ENCODE measurements around the gene PTPRU.

Gene PTPRU

DNA sequence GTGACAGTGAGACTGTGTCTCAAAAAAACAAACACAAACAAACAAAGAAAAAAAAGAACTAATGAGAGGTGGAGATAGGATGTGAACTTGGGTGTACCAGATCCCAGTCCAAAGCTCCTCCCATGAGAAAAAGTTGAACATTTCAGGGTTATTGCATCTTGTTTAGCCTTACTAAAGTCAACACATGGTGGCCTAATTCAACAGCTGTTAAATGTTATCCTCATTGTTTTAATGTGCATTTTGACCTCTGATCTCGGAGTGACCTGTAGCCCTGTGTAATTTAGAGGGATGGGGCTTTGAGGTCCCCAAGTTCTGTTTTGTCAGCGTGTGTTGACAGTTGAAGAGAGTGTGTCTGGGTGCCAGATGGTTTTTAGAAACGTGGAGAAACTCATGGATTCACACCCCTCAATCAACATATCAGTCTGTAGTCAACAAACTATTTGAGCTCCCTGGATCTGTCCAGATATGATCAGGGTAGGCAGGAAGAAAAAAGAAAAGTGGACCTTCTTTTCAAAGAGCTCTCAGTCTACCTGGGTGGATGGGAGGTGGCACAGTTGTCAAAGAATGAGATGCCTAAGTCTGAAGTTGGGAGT lies 34.7 kb downstream of the PTPRU start:
- no peak for DNase-seq

DNA sequence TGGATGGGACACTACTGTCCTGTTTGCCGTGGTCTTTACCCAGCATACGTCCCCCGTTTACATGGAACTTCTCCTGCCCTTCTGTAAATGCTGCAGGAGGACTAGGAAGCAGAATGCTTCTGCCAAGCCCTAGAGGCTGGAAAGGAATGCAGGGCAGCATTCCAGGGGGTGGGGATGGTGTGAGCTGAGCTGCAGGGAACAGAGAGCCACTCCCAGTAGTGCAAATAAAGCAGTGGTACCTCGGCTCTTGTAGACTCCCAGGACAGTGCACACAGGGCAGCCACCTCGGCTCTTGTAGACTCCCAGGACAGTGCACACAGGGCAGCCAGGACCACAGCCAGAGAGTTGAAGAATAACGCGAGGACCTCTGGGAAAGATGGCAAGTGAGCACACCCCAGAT lies 35.4 kb downstream of the PTPRU start:
- no peak for DNase-seq

DNA sequence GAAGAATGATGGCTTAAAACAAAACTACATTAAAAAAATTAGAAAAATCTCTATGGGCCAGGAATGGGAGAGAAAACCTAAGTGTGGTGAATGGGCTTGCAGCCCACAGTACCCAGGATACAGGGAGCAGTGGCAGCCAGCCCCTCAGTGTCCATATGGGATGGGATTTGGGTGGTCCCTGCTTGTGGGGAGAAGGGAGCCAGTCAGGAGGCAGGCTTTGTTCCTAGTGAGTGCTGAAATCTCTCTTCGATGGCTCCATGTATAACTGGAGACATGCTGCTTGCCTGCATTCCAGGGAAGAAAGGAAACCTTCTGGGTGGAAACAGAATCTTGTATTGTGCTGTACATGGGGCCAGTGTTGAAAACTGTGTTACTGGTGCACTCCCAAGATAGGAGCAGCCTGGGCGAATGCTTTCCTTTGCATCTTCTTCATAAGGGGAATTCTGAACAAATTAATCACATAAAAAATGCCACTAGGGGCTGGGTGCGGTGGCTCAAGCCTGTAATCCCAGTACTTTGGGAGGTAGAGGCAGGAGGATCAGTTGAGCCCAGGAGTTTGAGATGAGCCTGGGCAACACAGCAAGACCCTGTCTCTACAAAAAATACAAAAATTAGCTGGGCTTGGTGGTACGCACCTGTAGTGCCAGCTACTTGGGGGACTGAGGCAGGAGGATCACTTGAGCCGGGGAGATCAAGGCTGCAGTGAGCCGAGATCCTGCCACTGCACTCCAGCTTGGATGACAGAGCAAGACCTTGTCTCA lies 36.0 kb downstream of the PTPRU start:
- no peak for DNase-seq

DNA sequence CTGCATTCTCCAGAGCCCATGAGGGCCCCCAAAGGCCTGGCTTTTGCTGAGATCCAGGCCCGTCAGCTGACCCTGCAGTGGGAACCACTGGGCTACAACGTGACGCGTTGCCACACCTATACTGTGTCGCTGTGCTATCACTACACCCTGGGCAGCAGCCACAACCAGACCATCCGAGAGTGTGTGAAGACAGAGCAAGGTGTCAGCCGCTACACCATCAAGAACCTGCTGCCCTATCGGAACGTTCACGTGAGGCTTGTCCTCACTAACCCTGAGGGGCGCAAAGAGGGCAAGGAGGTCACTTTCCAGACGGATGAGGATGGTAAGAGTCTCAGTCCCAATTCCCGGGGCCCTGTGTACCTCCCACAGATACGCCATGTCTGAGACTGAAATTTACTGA lies 39.1 kb downstream of the PTPRU start:
- no peak for DNase-seq

DNA sequence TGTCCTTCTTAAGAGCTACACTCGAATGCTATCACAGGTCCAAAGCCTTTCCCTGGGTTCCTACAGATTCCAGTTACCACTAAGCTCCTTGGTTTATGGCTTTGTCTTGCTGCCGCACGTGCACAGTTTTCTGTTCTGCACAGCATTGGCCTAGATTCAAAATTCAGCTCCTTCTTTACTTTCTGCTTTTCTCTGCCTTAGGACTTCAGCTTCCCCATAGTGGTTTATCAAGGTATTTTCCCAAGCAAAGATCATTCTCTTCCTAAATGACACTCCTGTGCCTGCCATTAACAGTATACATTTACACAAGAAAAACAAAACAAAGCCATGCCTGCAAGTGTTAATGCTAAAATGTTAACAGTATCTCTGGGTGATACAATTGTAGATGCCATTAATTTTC lies 41.8 kb downstream of the PTPRU start:
- DNase-seq: no peak

DNA sequence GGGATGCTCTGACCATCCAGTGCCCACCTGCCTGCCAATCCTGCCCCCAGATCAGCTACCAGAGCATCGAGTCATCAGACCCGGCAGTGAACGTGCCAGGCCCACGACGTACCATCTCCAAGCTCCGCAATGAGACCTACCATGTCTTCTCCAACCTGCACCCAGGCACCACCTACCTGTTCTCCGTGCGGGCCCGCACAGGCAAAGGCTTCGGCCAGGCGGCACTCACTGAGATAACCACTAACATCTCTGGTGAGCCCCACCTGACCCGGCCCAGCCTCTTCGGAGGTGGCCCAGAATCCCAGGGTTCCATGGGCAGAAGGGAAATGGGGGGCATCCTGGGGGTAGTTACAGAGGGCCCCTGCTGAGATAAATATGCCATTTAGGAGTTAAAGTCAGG lies 43.1 kb downstream of the PTPRU start:
- no peak for DNase-seq

DNA sequence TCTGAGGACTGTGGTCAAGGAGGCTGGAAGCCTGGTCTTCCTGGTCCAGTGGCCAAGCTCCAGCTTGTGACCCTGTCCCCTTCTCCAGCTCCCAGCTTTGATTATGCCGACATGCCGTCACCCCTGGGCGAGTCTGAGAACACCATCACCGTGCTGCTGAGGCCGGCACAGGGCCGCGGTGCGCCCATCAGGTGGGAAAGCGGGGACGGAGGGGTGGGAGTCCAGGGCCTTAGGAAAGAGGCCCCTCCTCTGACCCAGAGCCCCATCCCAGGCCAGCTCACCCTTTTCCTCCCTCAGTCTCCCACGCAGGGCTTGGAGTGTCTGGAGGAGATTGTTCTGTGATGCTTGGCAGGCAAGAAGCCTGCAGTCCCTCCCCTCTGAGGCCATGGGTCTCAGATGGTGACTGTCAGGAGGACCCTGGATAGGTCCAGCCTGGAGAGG lies 43.6 kb downstream of the PTPRU start:
- DNase-seq: no peak

DNA sequence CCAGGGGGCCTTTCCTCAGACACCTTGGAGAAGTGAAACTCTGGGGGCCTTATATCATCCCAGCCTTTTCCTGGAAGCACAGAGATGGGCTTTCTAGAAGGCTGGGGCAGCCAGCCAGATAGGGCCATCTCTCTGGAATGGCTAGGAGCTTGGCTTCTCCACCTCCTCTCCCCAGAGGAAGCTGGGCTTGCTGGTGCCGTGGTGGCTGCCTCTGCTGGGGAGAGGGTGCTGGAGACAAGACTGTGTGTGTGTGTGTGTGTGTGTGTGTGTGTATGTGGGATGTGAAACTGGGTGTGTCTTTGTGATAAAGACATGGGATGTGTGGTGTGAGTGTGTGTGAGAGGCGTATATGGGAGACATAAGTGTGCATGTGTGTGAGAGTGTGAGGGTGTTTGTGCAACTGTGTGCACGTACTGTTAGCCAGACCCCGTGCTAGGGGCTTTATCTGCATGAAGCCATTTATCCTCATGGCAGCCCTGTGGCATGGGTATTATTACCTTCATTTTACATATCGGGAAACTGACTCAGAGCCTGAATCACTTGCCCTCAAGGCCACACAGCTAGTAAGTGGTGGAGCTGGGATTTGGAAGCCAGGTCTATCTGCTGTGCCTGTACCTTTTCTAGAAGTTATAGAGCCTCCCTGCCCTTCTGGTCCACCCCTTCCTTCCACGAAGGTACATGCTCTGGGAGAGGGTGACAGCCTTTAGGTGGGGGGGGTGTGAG lies 44.2 kb downstream of the PTPRU start:
- no peak for DNase-seq

DNA sequence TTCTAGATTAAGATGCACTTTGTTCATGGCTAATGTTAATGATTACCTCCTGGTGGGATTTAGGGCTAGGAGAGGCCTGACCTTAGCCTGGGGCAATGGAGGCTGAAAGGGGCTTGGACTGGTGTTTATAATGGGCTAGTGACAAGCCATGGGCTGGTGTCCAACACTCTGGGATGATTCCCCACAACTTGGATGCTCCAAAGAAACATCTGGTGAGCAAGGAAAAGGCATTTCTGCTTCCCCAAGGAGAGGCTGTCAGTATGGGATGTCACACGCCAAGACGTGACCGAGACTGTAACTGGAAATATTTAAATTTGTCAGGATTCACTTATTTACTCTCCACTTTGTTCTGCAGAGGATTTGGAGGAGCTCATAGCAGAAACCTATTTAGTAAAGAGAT lies 45.2 kb downstream of the PTPRU start:
- DNase-seq: no peak

DNA sequence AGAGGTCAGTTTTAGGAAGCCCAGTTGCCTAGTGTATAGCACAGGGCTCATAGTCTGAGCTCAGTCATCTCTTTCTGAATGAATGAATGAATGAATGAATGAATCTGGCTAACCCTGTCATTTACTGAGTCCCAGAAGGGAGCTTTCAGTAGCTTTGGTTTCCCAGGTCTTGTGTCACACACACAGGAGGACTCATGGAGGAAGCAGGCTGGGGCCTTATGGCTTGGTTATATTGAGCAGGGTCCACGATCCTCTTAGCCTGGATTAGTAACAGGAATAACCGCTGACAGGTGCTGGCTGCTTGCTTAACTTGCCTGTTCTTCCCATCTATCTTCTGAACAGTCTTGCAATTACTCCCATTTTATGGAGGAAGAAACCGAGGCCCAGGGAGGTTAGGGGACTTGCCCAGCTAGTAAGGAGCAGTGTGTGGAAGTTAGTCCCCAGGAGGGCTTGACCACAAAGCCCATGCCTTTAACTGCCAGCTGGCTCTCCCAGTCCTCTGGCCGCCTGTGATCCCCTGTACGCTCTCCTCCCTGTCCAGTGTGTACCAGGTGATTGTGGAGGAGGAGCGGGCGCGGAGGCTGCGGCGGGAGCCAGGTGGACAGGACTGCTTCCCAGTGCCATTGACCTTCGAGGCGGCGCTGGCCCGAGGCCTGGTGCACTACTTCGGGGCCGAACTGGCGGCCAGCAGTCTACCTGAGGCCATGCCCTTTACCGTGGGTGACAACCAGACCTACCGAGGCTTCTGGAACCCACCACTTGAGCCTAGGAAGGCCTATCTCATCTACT lies 46.0 kb downstream of the PTPRU start:
- DNase-seq: no peak

DNA sequence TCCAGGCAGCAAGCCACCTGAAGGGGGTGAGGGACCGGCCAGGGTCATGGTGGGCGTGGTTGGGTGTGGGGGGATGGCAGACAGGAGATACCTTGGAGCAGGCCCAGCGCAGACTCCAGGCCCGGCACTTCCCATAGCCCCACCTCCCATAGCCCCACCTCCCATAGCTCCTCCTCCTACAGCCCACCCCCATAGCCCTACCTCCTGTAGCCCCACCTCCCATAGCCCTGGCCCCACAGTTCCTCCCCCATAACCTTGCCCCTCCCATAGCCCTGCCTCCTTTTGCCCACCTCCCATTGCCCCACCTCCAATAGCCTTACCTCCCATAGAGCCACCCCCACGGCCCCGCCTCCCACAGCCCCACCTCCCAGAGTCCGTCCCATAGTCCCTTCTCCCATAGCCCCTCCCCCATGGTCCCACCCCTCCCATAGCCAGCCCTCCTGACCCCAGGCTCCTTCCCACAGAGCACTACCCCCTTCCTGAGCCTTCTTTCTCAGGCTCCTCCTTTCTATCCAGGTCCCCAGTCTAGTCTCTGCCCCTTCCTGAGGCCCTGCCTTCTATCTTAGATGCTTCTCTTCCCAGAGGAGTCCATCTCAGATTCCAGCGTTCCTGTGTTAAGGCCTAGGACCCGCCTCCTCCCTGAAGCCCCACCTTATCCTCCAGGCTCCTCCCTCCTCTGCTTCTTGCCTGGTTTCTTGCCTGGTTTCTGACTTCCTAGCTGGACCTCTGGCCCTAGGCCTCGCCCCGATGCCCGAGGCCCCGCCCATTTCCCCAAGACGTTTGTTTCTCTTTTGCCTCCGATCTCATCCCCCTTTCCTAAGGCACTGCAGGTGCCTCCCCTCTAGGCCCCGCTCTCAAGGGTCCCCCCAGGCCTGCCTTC lies 46.8 kb downstream of the PTPRU start:
- DNase-seq: no peak

DNA sequence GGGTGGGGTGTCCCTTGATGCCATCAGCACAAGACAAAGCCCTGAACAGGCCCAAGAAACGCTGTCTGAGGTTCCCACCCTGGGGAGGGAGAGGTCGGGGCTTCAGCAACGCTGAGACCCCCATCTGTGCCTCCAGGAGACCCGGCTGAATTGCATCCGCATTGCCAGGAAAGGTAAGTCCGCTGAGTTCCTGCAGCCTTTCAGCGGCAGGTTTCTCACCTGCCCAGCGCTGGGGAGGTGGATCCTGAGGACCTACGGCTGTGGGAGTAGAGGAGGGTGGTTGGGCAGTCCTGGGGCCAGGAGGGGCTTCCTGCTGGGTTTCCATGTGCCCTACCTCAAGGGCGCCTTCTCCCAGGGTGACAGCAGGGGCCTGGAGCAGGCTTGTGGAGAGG lies 47.5 kb downstream of the PTPRU start:
- no peak for DNase-seq

DNA sequence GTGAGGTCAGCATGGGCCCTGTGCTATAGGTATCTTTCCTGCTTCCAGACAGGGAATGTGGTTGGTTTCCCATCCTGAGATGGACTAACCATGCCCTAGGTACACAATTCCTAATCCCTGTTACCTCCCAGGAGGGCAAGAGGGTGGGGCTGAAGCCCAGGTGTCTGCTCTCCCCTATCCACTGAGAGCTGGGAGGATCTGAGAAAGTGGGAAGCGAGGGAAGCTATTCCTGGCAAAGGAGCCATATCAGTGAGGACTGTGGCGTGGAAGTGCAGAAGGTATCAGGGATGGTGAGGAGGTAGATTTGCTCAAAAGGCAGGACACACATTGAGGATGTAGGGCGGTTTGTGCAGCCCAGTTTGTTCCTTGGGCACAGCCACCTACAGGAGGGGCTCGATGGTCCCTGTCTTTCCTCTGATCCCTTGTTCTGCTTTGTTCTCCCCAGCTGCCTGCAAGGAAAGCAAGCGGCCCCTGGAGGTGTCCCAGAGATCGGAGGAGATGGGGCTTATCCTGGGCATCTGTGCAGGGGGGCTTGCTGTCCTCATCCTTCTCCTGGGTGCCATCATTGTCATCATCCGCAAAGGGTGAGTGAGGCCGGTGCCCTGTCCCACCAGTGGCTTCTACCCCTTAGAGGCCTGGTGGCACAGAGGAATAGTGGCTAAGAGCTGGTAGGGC lies 48.1 kb downstream of the PTPRU start:
- DNase-seq: no peak

DNA sequence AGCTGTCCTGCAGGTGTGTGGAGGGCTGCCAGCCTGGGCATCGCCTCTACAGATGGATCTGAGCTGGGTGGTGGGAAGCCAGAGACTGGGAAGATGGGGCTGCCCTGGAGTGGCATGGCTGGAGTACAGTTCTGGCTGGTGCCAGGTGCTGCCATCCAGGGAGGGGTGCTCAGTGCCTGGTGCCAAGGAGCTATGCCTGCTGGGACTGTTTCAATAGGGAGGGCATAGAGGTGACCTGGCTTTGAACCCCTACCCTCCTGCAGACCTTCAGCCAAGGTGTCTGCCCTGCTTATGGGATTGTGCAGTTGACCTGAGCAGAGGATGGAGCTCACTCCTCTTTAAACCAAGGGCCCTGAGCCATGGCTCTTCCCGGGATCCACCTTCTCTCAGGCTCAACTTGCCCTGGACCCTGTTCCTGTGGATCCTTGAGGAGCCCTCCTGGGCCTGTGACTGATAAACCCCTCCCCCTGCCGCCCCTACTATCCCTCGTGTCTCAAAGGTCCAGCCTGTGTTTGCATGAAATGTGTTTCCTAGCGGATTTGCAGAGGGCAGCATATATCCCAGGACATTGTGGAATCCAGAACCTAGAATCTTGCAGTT lies 48.7 kb downstream of the PTPRU start:
- no peak for DNase-seq

DNA sequence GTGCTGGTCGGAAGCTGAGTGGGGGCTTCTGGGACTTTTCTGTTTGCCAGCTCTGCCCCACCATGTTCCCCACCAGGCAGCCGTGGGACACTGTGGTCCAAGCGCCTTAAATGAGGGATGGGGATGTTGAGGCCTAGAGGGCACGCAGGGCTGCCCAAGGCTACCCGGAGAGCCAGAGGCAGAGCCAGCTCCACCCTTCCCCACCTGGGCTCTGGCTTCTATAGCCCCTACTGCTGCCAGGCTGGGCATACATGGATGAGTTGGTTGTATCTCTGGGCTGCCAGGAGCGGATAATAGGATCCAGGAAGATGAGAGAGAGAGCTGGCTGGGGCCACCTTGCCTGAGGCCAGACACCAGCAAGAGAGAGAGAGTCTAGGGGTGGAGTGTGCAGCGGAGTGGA lies 49.4 kb downstream of the PTPRU start:
- no peak for DNase-seq

DNA sequence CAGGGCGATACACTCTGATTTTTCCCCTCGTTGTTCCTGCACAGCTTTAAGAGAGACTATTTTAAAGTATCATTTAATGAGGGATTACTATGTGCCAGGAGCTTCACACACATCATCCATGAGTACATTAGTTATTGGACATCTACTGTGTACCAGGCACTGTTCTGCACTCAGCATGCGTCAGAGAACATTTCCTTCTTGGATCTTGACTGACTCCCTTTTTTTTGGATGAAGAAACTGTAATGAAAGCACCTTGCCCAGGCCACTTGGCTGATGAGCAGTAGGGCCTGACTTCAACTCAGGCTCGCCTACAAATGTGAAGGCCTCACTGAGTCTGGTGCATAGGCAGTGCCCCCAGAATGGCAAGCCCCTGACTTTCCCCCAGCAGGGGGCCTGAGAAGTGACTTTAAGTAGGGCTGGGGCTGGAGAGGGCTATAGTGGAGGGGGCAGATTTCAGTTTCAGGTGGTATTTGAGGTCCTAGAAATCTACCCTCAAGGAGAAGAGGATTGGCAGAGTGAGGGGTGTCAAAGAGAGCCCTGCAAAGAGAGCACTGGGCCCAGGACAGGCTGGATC lies 50.0 kb downstream of the PTPRU start:
- no peak for DNase-seq

DNA sequence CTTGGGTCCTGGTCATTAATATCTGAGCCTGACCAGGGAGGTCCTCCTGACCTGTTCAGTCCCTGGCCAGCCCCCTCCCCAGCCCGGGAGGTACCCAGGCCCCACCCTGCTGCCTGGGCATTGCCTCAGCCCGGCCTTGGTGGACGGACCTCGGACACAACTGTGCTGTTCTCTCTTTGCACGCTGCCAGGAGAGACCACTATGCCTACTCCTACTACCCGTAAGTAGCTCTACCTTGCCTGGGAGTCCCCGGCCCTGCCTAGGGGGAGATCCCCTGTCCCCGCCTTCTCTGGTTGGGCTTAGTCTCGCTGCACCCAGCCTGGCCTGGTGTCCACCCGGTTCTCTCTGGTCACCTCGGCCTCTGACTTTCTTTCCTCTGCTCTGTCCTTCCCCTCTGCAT lies 53.2 kb downstream of the PTPRU start:
- no peak for DNase-seq

DNA sequence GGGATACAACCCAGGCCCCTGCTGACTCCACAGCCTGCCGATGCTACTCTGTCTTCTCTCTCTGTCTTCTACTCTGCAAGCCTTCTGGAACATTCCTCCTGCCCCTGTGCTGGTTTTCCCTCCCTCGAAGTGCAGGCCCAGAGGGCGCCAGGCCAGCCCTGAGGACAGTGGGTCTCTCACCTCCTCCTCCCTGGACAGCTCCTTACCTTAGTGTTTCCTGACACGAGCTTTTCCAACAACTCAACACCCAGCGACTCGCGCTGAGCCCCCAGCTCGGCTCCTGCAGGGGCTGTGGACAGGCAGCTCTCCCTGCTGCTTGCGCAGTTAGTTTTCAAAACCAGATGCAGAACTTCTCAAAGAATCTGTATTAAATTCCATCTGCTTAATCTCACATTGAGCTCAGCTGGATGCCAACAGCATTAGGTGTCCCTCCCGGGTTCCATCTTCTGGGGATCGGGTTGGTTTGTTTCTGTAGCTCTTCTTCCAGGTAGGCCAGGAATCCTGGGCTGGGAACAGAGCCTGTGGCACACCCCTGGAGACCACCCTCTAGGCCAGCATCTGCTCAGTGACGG lies 54.2 kb downstream of the PTPRU start:
- no peak for DNase-seq

DNA sequence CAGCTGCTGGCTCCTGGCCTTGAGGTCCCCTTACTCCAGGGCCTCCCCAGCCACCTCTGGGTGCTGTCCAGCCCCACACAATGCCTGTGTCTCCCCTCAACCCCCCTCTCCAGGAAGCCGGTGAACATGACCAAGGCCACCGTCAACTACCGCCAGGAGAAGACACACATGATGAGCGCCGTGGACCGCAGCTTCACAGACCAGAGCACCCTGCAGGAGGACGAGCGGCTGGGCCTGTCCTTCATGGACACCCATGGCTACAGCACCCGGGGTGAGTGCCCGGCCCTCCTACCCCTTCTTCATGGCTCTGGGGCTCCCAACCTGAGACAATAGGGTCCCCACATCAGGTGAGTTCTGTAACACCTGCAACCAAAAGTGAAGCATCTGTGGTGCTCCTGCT lies 55.4 kb downstream of the PTPRU start:
- DNase-seq: no peak

DNA sequence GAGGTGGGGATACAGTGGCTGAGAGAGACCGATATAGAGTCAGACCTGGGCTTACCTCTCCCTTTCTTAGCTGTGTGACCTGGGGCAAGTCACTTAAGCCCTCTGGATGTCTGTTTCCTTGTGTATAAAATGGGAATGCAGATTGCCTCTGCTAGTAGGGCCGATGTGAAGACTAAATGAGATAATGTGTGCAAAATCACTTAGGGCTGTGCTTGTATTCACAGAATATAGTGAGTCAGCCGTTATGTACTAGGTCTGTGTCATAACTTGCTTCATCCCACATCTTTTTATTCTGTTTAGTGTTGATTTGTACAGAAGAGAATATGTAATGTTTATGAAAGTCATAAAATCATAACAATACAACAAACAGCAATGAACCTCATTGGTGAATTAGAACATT lies 56.0 kb downstream of the PTPRU start:
- DNase-seq: no peak

DNA sequence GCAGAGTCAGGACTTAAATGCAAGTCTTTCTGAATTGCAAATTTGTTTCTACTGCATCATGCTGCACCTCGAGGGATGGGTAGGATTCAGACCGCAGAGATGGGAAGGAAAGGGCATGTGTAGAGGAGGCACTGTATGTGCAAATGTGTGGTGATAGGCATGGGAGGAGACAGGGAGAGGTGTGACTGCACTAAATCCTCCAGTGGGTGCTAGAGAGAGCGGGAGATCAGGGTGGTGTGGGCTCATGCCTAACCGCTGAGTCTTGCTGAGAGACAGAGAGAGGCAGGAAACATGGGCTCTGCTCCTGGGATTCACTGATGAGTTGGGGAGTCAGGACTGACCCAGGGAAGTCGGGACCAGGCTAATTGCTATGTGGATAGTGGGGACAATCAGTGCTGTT lies 61.1 kb downstream of the PTPRU start:
- no peak for DNase-seq

Data from NCI-H510A (cell line).